Progenitor cell of endocrine pancreas (in vitro differentiated cells): ENCODE measurements around the gene RAB3GAP1. TPM values are rescaled to one million over a fixed set of nuclear protein-coding genes. Genes with fewer than 3 reads are reported as not detected.

Experiments
- DNase-seq: peaks from one replicate; pipeline ENCODE4 v3.0.0; 2021; ENCODE audit warnings: low spot score; ENCODE audit not compliant: unreplicated experiment
- H3K27ac Mint-ChIP-seq: 2 replicates; pipeline ENCODE4 v1.8.0; 2021; ENCODE audit warnings: mild to moderate bottlenecking, moderate library complexity, mixed read lengths
- H3K27me3 Mint-ChIP-seq: 2 replicates; pipeline ENCODE4 v1.8.0; 2021; ENCODE audit warnings: mixed read lengths
- H3K36me3 Mint-ChIP-seq: 2 replicates; pipeline ENCODE4 v1.8.0; 2022; ENCODE audit warnings: mixed read lengths; ENCODE audit not compliant: insufficient read depth
- H3K4me1 Mint-ChIP-seq: 2 replicates; pipeline ENCODE4 v1.8.0; 2021; ENCODE audit warnings: low read depth, mixed read lengths
- H3K4me3 Mint-ChIP-seq: 2 replicates; pipeline ENCODE4 v1.8.0; 2021; ENCODE audit warnings: low read depth, mild to moderate bottlenecking, moderate library complexity, mixed read lengths
- H3K9me3 Mint-ChIP-seq: 2 replicates; pipeline ENCODE4 v1.8.0; 2021; ENCODE audit warnings: low read depth, mixed read lengths
- total RNA-seq: library from RNA; stranded (reverse); gene quantifications from 2 replicates; pipeline ENCODE4 v1.2.1, GENCODE V29; 2021
- TF ChIP-seq, protein P1 (sequence below): fragments of 200-600 bp; sonication (generic); IDR thresholded peaks from one replicate; pipeline ENCODE4 v1.5.0; 2021; ENCODE audit warnings: antibody characterized with exemption, mild to moderate bottlenecking; ENCODE audit not compliant: unreplicated experiment

Gene RAB3GAP1
- total RNA-seq, 1 donor from 2014 or later, result 33.7 TPM

DNA sequence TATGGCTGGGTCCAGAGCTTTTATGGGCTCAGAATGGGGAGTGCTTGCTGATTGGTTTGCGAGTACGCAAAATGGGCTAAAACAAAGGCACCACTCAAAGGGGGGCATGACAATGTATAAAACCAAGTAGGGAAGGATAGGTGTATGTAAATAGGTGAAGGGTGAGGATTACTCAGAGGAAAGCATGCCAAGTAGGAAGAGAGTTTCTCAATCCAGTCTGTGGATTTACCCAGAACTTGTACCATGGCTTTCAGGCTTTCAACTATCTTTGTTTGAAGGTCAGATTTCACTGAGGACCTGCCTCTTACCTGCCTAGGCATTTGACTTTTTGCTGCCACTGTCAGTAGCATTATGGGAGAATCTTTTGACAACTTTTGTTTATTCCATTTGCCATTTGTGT lies 92.3 kb downstream of the RAB3GAP1 start:
- Mint-ChIP-seq H3K27me3 (no peaks in the 10 kb centered on the region), H3K27ac (no peak overlapping the region), H3K36me3 (peaks cover 41% of the 10 kb centered on the region), H3K4me1 (no peaks in the 10 kb centered on the region), H3K9me3 (peaks cover 25% of the 10 kb centered on the region), H3K4me3 (no peak overlapping the region)
- no peak for DNase-seq
- TF ChIP-seq, protein P1, sequence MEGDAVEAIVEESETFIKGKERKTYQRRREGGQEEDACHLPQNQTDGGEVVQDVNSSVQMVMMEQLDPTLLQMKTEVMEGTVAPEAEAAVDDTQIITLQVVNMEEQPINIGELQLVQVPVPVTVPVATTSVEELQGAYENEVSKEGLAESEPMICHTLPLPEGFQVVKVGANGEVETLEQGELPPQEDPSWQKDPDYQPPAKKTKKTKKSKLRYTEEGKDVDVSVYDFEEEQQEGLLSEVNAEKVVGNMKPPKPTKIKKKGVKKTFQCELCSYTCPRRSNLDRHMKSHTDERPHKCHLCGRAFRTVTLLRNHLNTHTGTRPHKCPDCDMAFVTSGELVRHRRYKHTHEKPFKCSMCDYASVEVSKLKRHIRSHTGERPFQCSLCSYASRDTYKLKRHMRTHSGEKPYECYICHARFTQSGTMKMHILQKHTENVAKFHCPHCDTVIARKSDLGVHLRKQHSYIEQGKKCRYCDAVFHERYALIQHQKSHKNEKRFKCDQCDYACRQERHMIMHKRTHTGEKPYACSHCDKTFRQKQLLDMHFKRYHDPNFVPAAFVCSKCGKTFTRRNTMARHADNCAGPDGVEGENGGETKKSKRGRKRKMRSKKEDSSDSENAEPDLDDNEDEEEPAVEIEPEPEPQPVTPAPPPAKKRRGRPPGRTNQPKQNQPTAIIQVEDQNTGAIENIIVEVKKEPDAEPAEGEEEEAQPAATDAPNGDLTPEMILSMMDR, result no peak

DNA sequence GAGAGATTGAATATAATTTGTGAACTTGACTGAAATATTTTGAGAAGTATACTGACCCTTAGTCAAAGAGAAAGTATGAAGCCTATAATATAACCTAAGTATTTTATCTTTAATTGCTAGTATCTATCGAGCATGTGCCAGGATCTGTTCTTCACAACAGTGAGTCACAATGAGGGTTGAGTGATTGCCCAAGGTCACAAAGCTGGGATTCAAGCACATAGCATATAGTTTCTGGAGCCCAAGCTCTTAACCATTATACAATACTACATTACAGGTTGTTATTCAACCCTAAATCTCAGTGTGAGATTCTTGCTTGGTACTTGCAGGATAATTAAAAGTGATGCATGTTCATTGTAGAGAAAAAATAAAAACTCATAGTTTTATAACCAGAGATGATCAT lies 97.2 kb downstream of the RAB3GAP1 start:
- H3K4me1 Mint-ChIP-seq, result peaks cover 6% of the 10 kb centered on the region
- peaks cover under 1% of the 10 kb centered on the region for H3K9me3 Mint-ChIP-seq
- no peak for DNase-seq
- TF ChIP-seq, protein P1, result no peak
- no peak overlapping the region for H3K27ac Mint-ChIP-seq
- H3K36me3 Mint-ChIP-seq, result peaks cover 24% of the 10 kb centered on the region
- no peaks in the 10 kb centered on the region for H3K27me3 Mint-ChIP-seq
- H3K4me3 Mint-ChIP-seq, result no peak overlapping the region

GRCh38 chr2:135150725-135151124 lies 98.6 kb downstream of the RAB3GAP1 start:
- TF ChIP-seq, protein P1, result no peak
- H3K4me3 Mint-ChIP-seq, result no peak overlapping the region
- DNase-seq, result no peak
- H3K4me1 Mint-ChIP-seq, result peaks cover 6% of the 10 kb centered on the region
- H3K27me3 Mint-ChIP-seq, result no peaks in the 10 kb centered on the region
- H3K27ac Mint-ChIP-seq, result no peak overlapping the region
- peaks cover 30% of the 10 kb centered on the region for H3K36me3 Mint-ChIP-seq
- no peaks in the 10 kb centered on the region for H3K9me3 Mint-ChIP-seq

DNA sequence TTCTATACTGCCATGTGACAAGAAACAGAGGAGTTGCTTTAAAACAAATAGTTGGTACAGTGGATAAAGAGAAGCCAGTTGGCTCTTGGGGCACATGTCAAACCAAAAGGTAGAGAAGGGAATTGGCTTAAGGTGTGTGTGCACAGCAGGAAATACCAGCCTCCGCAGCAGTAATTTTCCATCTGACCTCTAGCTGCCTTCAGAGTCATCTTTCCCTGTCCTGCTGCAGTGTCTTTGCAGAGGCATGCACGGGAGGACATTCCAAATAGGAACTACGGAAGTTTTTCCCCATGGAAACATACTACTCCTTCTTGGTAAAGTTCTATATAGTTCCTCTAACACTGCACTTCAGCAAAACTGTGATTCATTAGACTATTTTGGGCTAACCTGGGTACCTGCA lies 99.5 kb downstream of the RAB3GAP1 start:
- Mint-ChIP-seq H3K27ac (no peak overlapping the region), H3K27me3 (no peaks in the 10 kb centered on the region), H3K36me3 (peaks cover 28% of the 10 kb centered on the region), H3K9me3 (no peaks in the 10 kb centered on the region), H3K4me1 (peaks cover 6% of the 10 kb centered on the region), H3K4me3 (no peak overlapping the region)
- TF ChIP-seq, protein P1, result no peak
- no peak for DNase-seq

DNA sequence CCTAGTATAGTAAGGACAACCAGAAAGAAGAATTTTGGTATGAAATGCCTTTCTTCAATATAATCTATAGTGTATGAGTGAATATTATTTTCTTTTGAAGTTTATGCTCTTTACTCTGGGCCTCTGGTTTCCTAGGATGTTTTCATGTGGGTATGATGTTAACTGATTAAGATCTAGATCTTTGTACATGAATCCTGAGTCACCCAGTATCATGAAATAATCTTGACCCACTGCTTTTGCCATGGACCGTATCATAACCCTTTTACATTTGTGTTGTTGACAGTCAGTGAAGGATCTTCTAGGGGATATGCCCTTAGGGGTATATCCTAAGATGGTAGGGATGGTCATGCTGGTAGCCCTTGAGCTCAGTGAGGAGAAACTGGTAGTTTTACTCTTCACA lies 100.3 kb downstream of the RAB3GAP1 start:
- Mint-ChIP-seq H3K4me1 (peaks cover 6% of the 10 kb centered on the region), H3K4me3 (no peak overlapping the region), H3K36me3 (peaks cover 31% of the 10 kb centered on the region), H3K27ac (no peak overlapping the region), H3K27me3 (no peaks in the 10 kb centered on the region), H3K9me3 (no peaks in the 10 kb centered on the region)
- no peak for DNase-seq
- TF ChIP-seq, protein P1, result no peak
